Panc1 (cell line): ENCODE data around the gene OPHN1.

Experiments
- POLR2AphosphoS5 ChIP-seq: IDR thresholded peaks from 2 replicates; pipeline ENCODE4 v1.6.1; 2012; ENCODE audit warnings: mild to moderate bottlenecking, low read depth, low read length, moderate library complexity
- SIN3A ChIP-seq: IDR thresholded peaks from 2 replicates; pipeline ENCODE4 v1.6.1; 2012; ENCODE audit warnings: low read depth, mild to moderate bottlenecking, low read length, moderate library complexity, borderline replicate concordance; ENCODE audit not compliant: insufficient read depth
- TF ChIP-seq, protein P1 (sequence below): fragments of 450-650 bp; IDR thresholded peaks from 2 replicates; pipeline ENCODE4 v1.5.1; 2017; ENCODE audit warnings: mild to moderate bottlenecking
- TF ChIP-seq, protein P2 (sequence below), 2 experiments: IDR thresholded peaks; 2 replicates each; pipeline ENCODE4 v1.6.1; 2011 to 2012; ENCODE audit warnings: low read depth in 2 of 2, control low read depth in 1 of 2, low read length in 1 of 2, mild to moderate bottlenecking in 1 of 2, moderate library complexity in 1 of 2; ENCODE audit not compliant: insufficient read depth in 1 of 2

DNA sequence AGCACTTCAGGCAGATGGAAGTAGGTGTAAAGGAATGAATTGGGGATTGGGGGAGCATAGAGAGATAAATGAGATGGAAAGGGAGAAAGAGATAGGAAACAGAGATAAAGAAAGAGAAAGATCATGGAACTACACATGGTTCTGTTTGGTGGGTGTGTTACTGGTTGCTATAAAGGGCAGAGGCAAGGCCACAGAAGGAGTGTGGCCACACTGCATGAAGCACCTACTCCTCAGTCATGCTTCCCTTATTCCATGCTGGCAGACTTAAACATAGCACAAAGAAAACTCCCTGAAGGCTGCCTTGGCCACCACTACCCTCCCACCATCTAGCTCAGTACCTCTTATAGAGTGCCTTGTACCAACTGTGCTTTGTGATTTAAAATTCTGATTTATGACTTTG lies 56.9 kb downstream of the OPHN1 start:
- TF ChIP-seq, protein P1, sequence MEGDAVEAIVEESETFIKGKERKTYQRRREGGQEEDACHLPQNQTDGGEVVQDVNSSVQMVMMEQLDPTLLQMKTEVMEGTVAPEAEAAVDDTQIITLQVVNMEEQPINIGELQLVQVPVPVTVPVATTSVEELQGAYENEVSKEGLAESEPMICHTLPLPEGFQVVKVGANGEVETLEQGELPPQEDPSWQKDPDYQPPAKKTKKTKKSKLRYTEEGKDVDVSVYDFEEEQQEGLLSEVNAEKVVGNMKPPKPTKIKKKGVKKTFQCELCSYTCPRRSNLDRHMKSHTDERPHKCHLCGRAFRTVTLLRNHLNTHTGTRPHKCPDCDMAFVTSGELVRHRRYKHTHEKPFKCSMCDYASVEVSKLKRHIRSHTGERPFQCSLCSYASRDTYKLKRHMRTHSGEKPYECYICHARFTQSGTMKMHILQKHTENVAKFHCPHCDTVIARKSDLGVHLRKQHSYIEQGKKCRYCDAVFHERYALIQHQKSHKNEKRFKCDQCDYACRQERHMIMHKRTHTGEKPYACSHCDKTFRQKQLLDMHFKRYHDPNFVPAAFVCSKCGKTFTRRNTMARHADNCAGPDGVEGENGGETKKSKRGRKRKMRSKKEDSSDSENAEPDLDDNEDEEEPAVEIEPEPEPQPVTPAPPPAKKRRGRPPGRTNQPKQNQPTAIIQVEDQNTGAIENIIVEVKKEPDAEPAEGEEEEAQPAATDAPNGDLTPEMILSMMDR: no peak
- TF ChIP-seq, protein P2, sequence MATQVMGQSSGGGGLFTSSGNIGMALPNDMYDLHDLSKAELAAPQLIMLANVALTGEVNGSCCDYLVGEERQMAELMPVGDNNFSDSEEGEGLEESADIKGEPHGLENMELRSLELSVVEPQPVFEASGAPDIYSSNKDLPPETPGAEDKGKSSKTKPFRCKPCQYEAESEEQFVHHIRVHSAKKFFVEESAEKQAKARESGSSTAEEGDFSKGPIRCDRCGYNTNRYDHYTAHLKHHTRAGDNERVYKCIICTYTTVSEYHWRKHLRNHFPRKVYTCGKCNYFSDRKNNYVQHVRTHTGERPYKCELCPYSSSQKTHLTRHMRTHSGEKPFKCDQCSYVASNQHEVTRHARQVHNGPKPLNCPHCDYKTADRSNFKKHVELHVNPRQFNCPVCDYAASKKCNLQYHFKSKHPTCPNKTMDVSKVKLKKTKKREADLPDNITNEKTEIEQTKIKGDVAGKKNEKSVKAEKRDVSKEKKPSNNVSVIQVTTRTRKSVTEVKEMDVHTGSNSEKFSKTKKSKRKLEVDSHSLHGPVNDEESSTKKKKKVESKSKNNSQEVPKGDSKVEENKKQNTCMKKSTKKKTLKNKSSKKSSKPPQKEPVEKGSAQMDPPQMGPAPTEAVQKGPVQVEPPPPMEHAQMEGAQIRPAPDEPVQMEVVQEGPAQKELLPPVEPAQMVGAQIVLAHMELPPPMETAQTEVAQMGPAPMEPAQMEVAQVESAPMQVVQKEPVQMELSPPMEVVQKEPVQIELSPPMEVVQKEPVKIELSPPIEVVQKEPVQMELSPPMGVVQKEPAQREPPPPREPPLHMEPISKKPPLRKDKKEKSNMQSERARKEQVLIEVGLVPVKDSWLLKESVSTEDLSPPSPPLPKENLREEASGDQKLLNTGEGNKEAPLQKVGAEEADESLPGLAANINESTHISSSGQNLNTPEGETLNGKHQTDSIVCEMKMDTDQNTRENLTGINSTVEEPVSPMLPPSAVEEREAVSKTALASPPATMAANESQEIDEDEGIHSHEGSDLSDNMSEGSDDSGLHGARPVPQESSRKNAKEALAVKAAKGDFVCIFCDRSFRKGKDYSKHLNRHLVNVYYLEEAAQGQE (IDR thresholded peaks at IDR 0.05; ENCODE audit: insufficient read depth in 1 of 2, low read depth in 2 of 2, low read length in 1 of 2): no peak
- no peak for TF ChIP-seq POLR2AphosphoS5
- no peak for TF ChIP-seq SIN3A
